ENCODE results near the gene RAD9A. TPM values are rescaled to one million over a fixed set of nuclear protein-coding genes. Genes with fewer than 3 reads are reported as not detected.

Gene RAD9A
- total and polyA plus RNA-seq, 9 of the 15 experiments (the other 6 are each of a cell fraction or from before 2014, with no cell fraction given): 1.4 to 41.2 (median 16.1) TPM

GRCh38 chr11:67366546-67366945, 25.2 kb upstream of the RAD9A start (continued):
- TF ChIP-seq NFXL1 (CRISPR knock-in tag; IDR thresholded peaks at IDR 0.05) (no peak), DMBX1 (CRISPR knock-in tag; IDR thresholded peaks at IDR 0.05; ENCODE audit: borderline replicate concordance) (no peak), ZNF445 (CRISPR knock-in tag; IDR thresholded peaks at IDR 0.05; ENCODE audit: low read depth) (no peak), HMBOX1 (IDR thresholded peaks at IDR 0.05) (no peak), MED1 (CRISPR knock-in tag; IDR thresholded peaks at IDR 0.05; ENCODE audit: borderline replicate concordance) (no peak), SNAPC5 (CRISPR knock-in tag; IDR thresholded peaks at IDR 0.05) (no peak)

GRCh38 chr11:67366961-67367760, 24.6 kb upstream of the RAD9A start:
- Histone ChIP-seq H3K4me2 (ENCODE audit: insufficient read depth, low read length) (no peak overlapping the region), H3K4me3 (no peak overlapping the region), H3K9me3 (replicated peaks; ENCODE audit: control insufficient read depth, insufficient read depth, low read depth, low read length) (no peaks in the 10 kb centered on the region), H3K9ac (ENCODE audit: insufficient read depth in 1 of 2, low read depth in 2 of 2, low read length in 2 of 2) (peak overlapping the region in 1 of 2 experiments; percentile 61; a peak in 1 of 4 replicates), H3K79me2 (ENCODE audit: control insufficient read depth, insufficient read depth, low read length) (peaks cover 18% of the 10 kb centered on the region; the same call in 1 of the 3 replicates), H3K36me3 (ENCODE audit: control insufficient read depth, insufficient read depth, low read length) (peaks cover 5% of the 10 kb centered on the region; the same call in 1 of the 3 replicates), H3K9me1 (ENCODE audit: control insufficient read depth, insufficient read depth, low read length) (no peaks in the 10 kb centered on the region), H3K27ac (ENCODE audit: extremely low read depth, low read depth, low read length) (no peak overlapping the region), H3K27me3 (ENCODE audit: control insufficient read depth in 2 of 2, insufficient read depth in 2 of 2, low read length in 2 of 2) (no peaks in the 10 kb centered on the region), H3K4me1 (replicated peaks in 1 of 2; ENCODE audit: control insufficient read depth in 2 of 2, insufficient read depth in 2 of 2, low read length in 2 of 2) (peaks cover 27 to 59% of the 10 kb centered on the region in 2 experiments), H2AFZ (ENCODE audit: low read depth, low read length) (no peak overlapping the region), H4K20me1 (replicated peaks; ENCODE audit: control insufficient read depth, insufficient read depth, low read length) (no peaks in the 10 kb centered on the region)
- no peak for FAIRE-seq
- POLR2A ChIA-PET: interaction anchor here (1.0 kb wide), 1 partner anchor 10 kb away, joined by 3 read pairs; no protein-coding TSS in a partner anchor
- no TSS peak for BruUV-seq (replicated peaks)
- CTCF ChIA-PET (ENCODE audit: low intra/inter-chr PET ratio): no interaction called here
- intact Hi-C loops (cut with micrococcal nuclease): no loop called here
- DNase-seq (ENCODE audit: extremely low read depth in 1 of 4, low spot score in 3 of 4): peak in 2 of 4 experiments; percentile 46 to 55
- TF ChIP-seq POLR2G (IDR thresholded peaks at IDR 0.05; ENCODE audit: low read depth, low read length): peak; percentile 44; the same call in 1 of the 2 replicates
- TF ChIP-seq PTBP1 (IDR thresholded peaks at IDR 0.05; ENCODE audit: low read depth, low read length): no peak
- TF ChIP-seq FIP1L1 (IDR thresholded peaks at IDR 0.05; ENCODE audit: low read depth, low read length, poor library complexity, severe bottlenecking): no peak
- 67% methylated on average over 20 of the region's 25 CpGs for WGBS (ENCODE audit: insufficient coverage, low coverage, missing lambda C conversion rate)
- in situ Hi-C loops (cut with MboI): no loop called here
- no peak for ATAC-seq
